ENCODE data around the gene CACNA2D4.

Gene CACNA2D4

GRCh38 chr12:1934068-1934467, 15.6 kb upstream of the CACNA2D4 start:
- Histone ChIP-seq H3K9me3 (ENCODE audit: control insufficient read depth in 5 of 5, low read length in 5 of 5) (no peaks in the 10 kb centered on the region), H3K27me3 (ENCODE audit: control insufficient read depth in 5 of 5, insufficient read depth in 4 of 5, low read length in 5 of 5) (no peaks in the 10 kb centered on the region), H3K4me1 (ENCODE audit: control insufficient read depth in 5 of 5, insufficient read depth in 5 of 5, low read length in 5 of 5) (peaks cover 2 to 40% (median 16%) of the 10 kb centered on the region in 5 donors), H3K4me3 (ENCODE audit: low read depth in 1 of 5, low read length in 5 of 5) (no peak overlapping the region), H3K9ac (ENCODE audit: low read length in 5 of 5) (no peak overlapping the region), H3K27ac (ENCODE audit: low read depth, low read length) (no peak overlapping the region), H3K36me3 (ENCODE audit: control insufficient read depth in 5 of 5, insufficient read depth in 5 of 5, low read length in 5 of 5) (peaks cover 0 to 14% (median 10%) of the 10 kb centered on the region in 5 donors)

GRCh38 chr12:1933342-1934051, 15.0 kb upstream of the CACNA2D4 start:
- no peak overlapping the region for H3K27ac ChIP-seq (ENCODE audit: low read depth, low read length)
- no peak overlapping the region for H3K9ac ChIP-seq (ENCODE audit: low read length in 5 of 5)
- H3K36me3 ChIP-seq (ENCODE audit: control insufficient read depth in 5 of 5, insufficient read depth in 5 of 5, low read length in 5 of 5), result peaks cover 0 to 14% (median 8%) of the 10 kb centered on the region in 5 donors
- no peaks in the 10 kb centered on the region for H3K9me3 ChIP-seq (ENCODE audit: control insufficient read depth in 5 of 5, low read length in 5 of 5)
- H3K4me1 ChIP-seq (ENCODE audit: control insufficient read depth in 5 of 5, insufficient read depth in 5 of 5, low read length in 5 of 5), result peaks cover 2 to 44% (median 18%) of the 10 kb centered on the region in 5 donors
- H3K27me3 ChIP-seq (ENCODE audit: control insufficient read depth in 5 of 5, insufficient read depth in 4 of 5, low read length in 5 of 5), result no peaks in the 10 kb centered on the region
- no peak overlapping the region for H3K4me3 ChIP-seq (ENCODE audit: low read depth in 1 of 5, low read length in 5 of 5)

GRCh38 chr12:1932264-1932777, 13.9 kb upstream of the CACNA2D4 start:
- Histone ChIP-seq H3K27ac (ENCODE audit: low read depth, low read length) (no peak overlapping the region), H3K36me3 (ENCODE audit: control insufficient read depth in 5 of 5, insufficient read depth in 5 of 5, low read length in 5 of 5) (peaks cover 0 to 3% (median 0%) of the 10 kb centered on the region in 5 donors), H3K4me3 (ENCODE audit: low read depth in 1 of 5, low read length in 5 of 5) (no peak overlapping the region), H3K27me3 (ENCODE audit: control insufficient read depth in 5 of 5, insufficient read depth in 4 of 5, low read length in 5 of 5) (peaks cover 0 to under 1% (median 0%) of the 10 kb centered on the region in 5 donors), H3K4me1 (ENCODE audit: control insufficient read depth in 5 of 5, insufficient read depth in 5 of 5, low read length in 5 of 5) (peaks cover 2 to 54% (median 26%) of the 10 kb centered on the region in 5 donors), H3K9me3 (ENCODE audit: control insufficient read depth in 5 of 5, low read length in 5 of 5) (no peaks in the 10 kb centered on the region), H3K9ac (ENCODE audit: low read length in 5 of 5) (no peak overlapping the region)

GRCh38 chr12:1931642-1932041, 13.2 kb upstream of the CACNA2D4 start:
- peaks cover 0 to 2% (median 0%) of the 10 kb centered on the region in 5 donors for H3K27me3 ChIP-seq (ENCODE audit: control insufficient read depth in 5 of 5, insufficient read depth in 4 of 5, low read length in 5 of 5)
- no peaks in the 10 kb centered on the region for H3K9me3 ChIP-seq (ENCODE audit: control insufficient read depth in 5 of 5, low read length in 5 of 5)
- H3K4me1 ChIP-seq (ENCODE audit: control insufficient read depth in 5 of 5, insufficient read depth in 5 of 5, low read length in 5 of 5), result peaks cover 2 to 52% (median 26%) of the 10 kb centered on the region in 5 donors
- H3K36me3 ChIP-seq (ENCODE audit: control insufficient read depth in 5 of 5, insufficient read depth in 5 of 5, low read length in 5 of 5), result no peaks in the 10 kb centered on the region
- H3K4me3 ChIP-seq (ENCODE audit: low read depth in 1 of 5, low read length in 5 of 5), result no peak overlapping the region
- no peak overlapping the region for H3K27ac ChIP-seq (ENCODE audit: low read depth, low read length)
- no peak overlapping the region for H3K9ac ChIP-seq (ENCODE audit: low read length in 5 of 5)

GRCh38 chr12:1930803-1931597, 12.5 kb upstream of the CACNA2D4 start:
- no peak overlapping the region for H3K4me3 ChIP-seq (ENCODE audit: low read depth in 1 of 5, low read length in 5 of 5)
- no peaks in the 10 kb centered on the region for H3K9me3 ChIP-seq (ENCODE audit: control insufficient read depth in 5 of 5, low read length in 5 of 5)
- no peaks in the 10 kb centered on the region for H3K36me3 ChIP-seq (ENCODE audit: control insufficient read depth in 5 of 5, insufficient read depth in 5 of 5, low read length in 5 of 5)
- H3K4me1 ChIP-seq (ENCODE audit: control insufficient read depth in 5 of 5, insufficient read depth in 5 of 5, low read length in 5 of 5), result peaks cover 0 to 46% (median 23%) of the 10 kb centered on the region in 5 donors
- H3K27me3 ChIP-seq (ENCODE audit: control insufficient read depth in 5 of 5, insufficient read depth in 4 of 5, low read length in 5 of 5), result peaks cover 0 to 2% (median 0%) of the 10 kb centered on the region in 5 donors
- no peak overlapping the region for H3K27ac ChIP-seq (ENCODE audit: low read depth, low read length)
- H3K9ac ChIP-seq (ENCODE audit: low read length in 5 of 5), result no peak overlapping the region

GRCh38 chr12:1929985-1930802, 11.7 kb upstream of the CACNA2D4 start:
- Histone ChIP-seq H3K4me3 (ENCODE audit: low read depth in 1 of 5, low read length in 5 of 5) (no peak overlapping the region), H3K36me3 (ENCODE audit: control insufficient read depth in 5 of 5, insufficient read depth in 5 of 5, low read length in 5 of 5) (no peaks in the 10 kb centered on the region), H3K4me1 (ENCODE audit: control insufficient read depth in 5 of 5, insufficient read depth in 5 of 5, low read length in 5 of 5) (peaks cover 0 to 44% (median 24%) of the 10 kb centered on the region in 5 donors), H3K27ac (ENCODE audit: low read depth, low read length) (no peak overlapping the region), H3K9ac (ENCODE audit: low read length in 5 of 5) (no peak overlapping the region), H3K9me3 (ENCODE audit: control insufficient read depth in 5 of 5, low read length in 5 of 5) (no peaks in the 10 kb centered on the region), H3K27me3 (ENCODE audit: control insufficient read depth in 5 of 5, insufficient read depth in 4 of 5, low read length in 5 of 5) (peaks cover 0 to 4% (median 2%) of the 10 kb centered on the region in 5 donors)

- H3K4me3 ChIP-seq (ENCODE audit: low read depth in 1 of 5, low read length in 5 of 5), result no peak overlapping the region
- no peak overlapping the region for H3K27ac ChIP-seq (ENCODE audit: low read depth, low read length)
- H3K9ac ChIP-seq (ENCODE audit: low read length in 5 of 5), result no peak overlapping the region
- no peaks in the 10 kb centered on the region for H3K9me3 ChIP-seq (ENCODE audit: control insufficient read depth in 5 of 5, low read length in 5 of 5)
- no peaks in the 10 kb centered on the region for H3K36me3 ChIP-seq (ENCODE audit: control insufficient read depth in 5 of 5, insufficient read depth in 5 of 5, low read length in 5 of 5)
- peaks cover 0 to 4% (median 2%) of the 10 kb centered on the region in 5 donors for H3K27me3 ChIP-seq (ENCODE audit: control insufficient read depth in 5 of 5, insufficient read depth in 4 of 5, low read length in 5 of 5)
- H3K4me1 ChIP-seq (ENCODE audit: control insufficient read depth in 5 of 5, insufficient read depth in 5 of 5, low read length in 5 of 5), result peaks cover 0 to 49% (median 26%) of the 10 kb centered on the region in 5 donors
These were observed 11.0 kb upstream of the CACNA2D4 start for GRCh38 chr12:1929241-1929984.

GRCh38 chr12:1928439-1929121, 10.1 kb upstream of the CACNA2D4 start:
- Histone ChIP-seq H3K4me3 (ENCODE audit: low read depth in 1 of 5, low read length in 5 of 5) (no peak overlapping the region), H3K27me3 (ENCODE audit: control insufficient read depth in 5 of 5, insufficient read depth in 4 of 5, low read length in 5 of 5) (peaks cover 0 to 4% (median 2%) of the 10 kb centered on the region in 5 donors), H3K9ac (ENCODE audit: low read length in 5 of 5) (no peak overlapping the region), H3K36me3 (ENCODE audit: control insufficient read depth in 5 of 5, insufficient read depth in 5 of 5, low read length in 5 of 5) (no peaks in the 10 kb centered on the region), H3K9me3 (ENCODE audit: control insufficient read depth in 5 of 5, low read length in 5 of 5) (no peaks in the 10 kb centered on the region), H3K27ac (ENCODE audit: low read depth, low read length) (no peak overlapping the region), H3K4me1 (ENCODE audit: control insufficient read depth in 5 of 5, insufficient read depth in 5 of 5, low read length in 5 of 5) (peaks cover 0 to 49% (median 28%) of the 10 kb centered on the region in 5 donors)
